ENCODE measurements around the gene TTC9.

TTC9 gene

GRCh38 chr14:70616646-70617045, 25.1 kb upstream of the TTC9 start:
- no peak overlapping the region for H3K4me3 ChIP-seq (ENCODE audit: insufficient read depth, low read length, poor library complexity, severe bottlenecking)
- no peak overlapping the region for H3K27ac ChIP-seq (ENCODE audit: low read depth, low read length)
- no peak overlapping the region for H3K9ac ChIP-seq (ENCODE audit: low read length)
- TF ChIP-seq EZH2phosphoT487 (conservative IDR thresholded peaks at IDR 0.05; ENCODE audit: low read length) (no peak), CTCF (IDR thresholded peaks at IDR 0.05; ENCODE audit: insufficient read depth, low read length, poor library complexity, severe bottlenecking) (no peak)
- H3K9me3 ChIP-seq (ENCODE audit: insufficient read depth, low read length) = no peaks in the 10 kb centered on the region
- peaks cover 4% of the 10 kb centered on the region; the same call in 1 of the 2 replicates for H3K36me3 ChIP-seq (ENCODE audit: low read length)
- H4K20me1 ChIP-seq (ENCODE audit: low read depth, low read length) = no peaks in the 10 kb centered on the region
- H3K27me3 ChIP-seq (ENCODE audit: low read length) = no peaks in the 10 kb centered on the region
- H3K9me2 ChIP-seq (replicated peaks; ENCODE audit: insufficient read depth, low read length) = no peaks in the 10 kb centered on the region
- H3F3A ChIP-seq (ENCODE audit: insufficient read depth) = no peaks in the 10 kb centered on the region
- no peak overlapping the region for H2AFZ ChIP-seq (ENCODE audit: low read depth, low read length, severe bottlenecking)
- H3K4me2 ChIP-seq (ENCODE audit: low read depth, low read length, poor library complexity, severe bottlenecking) = no peak overlapping the region
- peaks cover 23% of the 10 kb centered on the region for H3K79me2 ChIP-seq (ENCODE audit: insufficient read depth, low read length)

GRCh38 chr14:70618314-70618713, 23.4 kb upstream of the TTC9 start:
- H4K20me1 ChIP-seq (ENCODE audit: low read depth, low read length) = no peaks in the 10 kb centered on the region
- H3K36me3 ChIP-seq (ENCODE audit: low read length) = peaks cover 8% of the 10 kb centered on the region; the same call in 1 of the 2 replicates
- H3K27ac ChIP-seq (ENCODE audit: low read depth, low read length) = no peak overlapping the region
- no peaks in the 10 kb centered on the region for H3F3A ChIP-seq (ENCODE audit: insufficient read depth)
- TF ChIP-seq EZH2phosphoT487 (conservative IDR thresholded peaks at IDR 0.05; ENCODE audit: low read length) (no peak), CTCF (IDR thresholded peaks at IDR 0.05; ENCODE audit: insufficient read depth, low read length, poor library complexity, severe bottlenecking) (no peak)
- H3K4me3 ChIP-seq (ENCODE audit: insufficient read depth, low read length, poor library complexity, severe bottlenecking) = no peak overlapping the region
- no peaks in the 10 kb centered on the region for H3K9me2 ChIP-seq (replicated peaks; ENCODE audit: insufficient read depth, low read length)
- H3K79me2 ChIP-seq (ENCODE audit: insufficient read depth, low read length) = peaks cover 34% of the 10 kb centered on the region
- no peaks in the 10 kb centered on the region for H3K9me3 ChIP-seq (ENCODE audit: insufficient read depth, low read length)
- H3K4me2 ChIP-seq (ENCODE audit: low read depth, low read length, poor library complexity, severe bottlenecking) = no peak overlapping the region
- no peak overlapping the region for H2AFZ ChIP-seq (ENCODE audit: low read depth, low read length, severe bottlenecking)
- no peak overlapping the region for H3K9ac ChIP-seq (ENCODE audit: low read length)
- H3K27me3 ChIP-seq (ENCODE audit: low read length) = no peaks in the 10 kb centered on the region

GRCh38 chr14:70619708-70620107, 22.0 kb upstream of the TTC9 start:
- Histone ChIP-seq H3K4me3 (ENCODE audit: insufficient read depth, low read length, poor library complexity, severe bottlenecking) (no peak overlapping the region), H3K4me2 (ENCODE audit: low read depth, low read length, poor library complexity, severe bottlenecking) (no peak overlapping the region), H3K9me2 (replicated peaks; ENCODE audit: insufficient read depth, low read length) (no peaks in the 10 kb centered on the region), H3K9me3 (ENCODE audit: insufficient read depth, low read length) (no peaks in the 10 kb centered on the region), H3K9ac (ENCODE audit: low read length) (no peak overlapping the region), H3K79me2 (ENCODE audit: insufficient read depth, low read length) (peaks cover 42% of the 10 kb centered on the region), H3K36me3 (ENCODE audit: low read length) (peaks cover 18% of the 10 kb centered on the region), H3K27me3 (ENCODE audit: low read length) (no peaks in the 10 kb centered on the region), H3F3A (ENCODE audit: insufficient read depth) (0 out of 2 replicates have a peak, but pooled peaks cover 4% of the 10 kb centered on the region), H2AFZ (ENCODE audit: low read depth, low read length, severe bottlenecking) (no peak overlapping the region), H4K20me1 (ENCODE audit: low read depth, low read length) (no peaks in the 10 kb centered on the region), H3K27ac (ENCODE audit: low read depth, low read length) (no peak overlapping the region)
- TF ChIP-seq CTCF (IDR thresholded peaks at IDR 0.05; ENCODE audit: insufficient read depth, low read length, poor library complexity, severe bottlenecking) (no peak), EZH2phosphoT487 (conservative IDR thresholded peaks at IDR 0.05; ENCODE audit: low read length) (no peak)
